Measurements from ENCODE around the gene LRRC2. TPM values are rescaled to one million over a fixed set of nuclear protein-coding genes. Genes with fewer than 3 reads are reported as not detected.

The LRRC2 gene
- total RNA-seq, 3 donors from 2014 or later = 0.03 to 0.13 (median 0.03) TPM

GRCh38 chr3:46483825-46484224 is 82.3 kb downstream of the LRRC2 start:
- no peak for ATAC-seq
- H3K4me3 Mint-ChIP-seq = no peak overlapping the region
- no peaks in the 10 kb centered on the region for H3K36me3 Mint-ChIP-seq (ENCODE audit: insufficient read depth)
- no peaks in the 10 kb centered on the region for H3K9me3 Mint-ChIP-seq
- no peak for DNase-seq
- H3K4me1 Mint-ChIP-seq (ENCODE audit: low read depth) = peaks cover 4% of the 10 kb centered on the region
- H3K27me3 Mint-ChIP-seq (ENCODE audit: low read depth) = peaks cover 8% of the 10 kb centered on the region

GRCh38 chr3:46482632-46483350 is 83.3 kb downstream of the LRRC2 start:
- ATAC-seq (no peak), DNase-seq (no peak)
- no peaks in the 10 kb centered on the region for H3K36me3 Mint-ChIP-seq (ENCODE audit: insufficient read depth)
- H3K27me3 Mint-ChIP-seq (ENCODE audit: low read depth) = peaks cover 13% of the 10 kb centered on the region
- no peak overlapping the region for H3K4me3 Mint-ChIP-seq
- no peaks in the 10 kb centered on the region for H3K4me1 Mint-ChIP-seq (ENCODE audit: low read depth)
- H3K9me3 Mint-ChIP-seq = no peaks in the 10 kb centered on the region

GRCh38 chr3:46481636-46482035 is 84.5 kb downstream of the LRRC2 start:
- Mint-ChIP-seq H3K36me3 (ENCODE audit: insufficient read depth) (no peaks in the 10 kb centered on the region), H3K4me3 (no peak overlapping the region), H3K9me3 (no peaks in the 10 kb centered on the region), H3K4me1 (ENCODE audit: low read depth) (no peaks in the 10 kb centered on the region), H3K27me3 (ENCODE audit: low read depth) (peaks cover 19% of the 10 kb centered on the region)
- DNase-seq = no peak
- ATAC-seq = no peak

- Mint-ChIP-seq H3K9me3 (no peaks in the 10 kb centered on the region), H3K4me1 (ENCODE audit: low read depth) (no peaks in the 10 kb centered on the region), H3K4me3 (no peak overlapping the region), H3K27me3 (ENCODE audit: low read depth) (peaks cover 19% of the 10 kb centered on the region), H3K36me3 (ENCODE audit: insufficient read depth) (no peaks in the 10 kb centered on the region)
- ATAC-seq = no peak
- DNase-seq = no peak
These were observed 85.5 kb downstream of the LRRC2 start for GRCh38 chr3:46480491-46481195.

GRCh38 chr3:46479696-46480095 is 86.4 kb downstream of the LRRC2 start:
- no peaks in the 10 kb centered on the region for H3K4me1 Mint-ChIP-seq (ENCODE audit: low read depth)
- no peak for ATAC-seq
- peaks cover 19% of the 10 kb centered on the region for H3K27me3 Mint-ChIP-seq (ENCODE audit: low read depth)
- peaks cover 5% of the 10 kb centered on the region for H3K9me3 Mint-ChIP-seq
- DNase-seq = no peak
- H3K4me3 Mint-ChIP-seq = no peak overlapping the region
- H3K36me3 Mint-ChIP-seq (ENCODE audit: insufficient read depth) = no peaks in the 10 kb centered on the region

- H3K4me3 Mint-ChIP-seq = no peak overlapping the region
- H3K36me3 Mint-ChIP-seq (ENCODE audit: insufficient read depth) = peaks cover 2% of the 10 kb centered on the region
- ATAC-seq (no peak), DNase-seq (no peak)
- H3K4me1 Mint-ChIP-seq (ENCODE audit: low read depth) = no peaks in the 10 kb centered on the region
- peaks cover 20% of the 10 kb centered on the region for H3K27me3 Mint-ChIP-seq (ENCODE audit: low read depth)
- H3K9me3 Mint-ChIP-seq = peaks cover 12% of the 10 kb centered on the region
These were observed 87.1 kb downstream of the LRRC2 start for GRCh38 chr3:46479021-46479420.

GRCh38 chr3:46478341-46478740 is 87.8 kb downstream of the LRRC2 start:
- ATAC-seq = no peak
- no peak overlapping the region for H3K4me3 Mint-ChIP-seq
- H3K27me3 Mint-ChIP-seq (ENCODE audit: low read depth) = peaks cover 23% of the 10 kb centered on the region
- no peak for DNase-seq
- H3K4me1 Mint-ChIP-seq (ENCODE audit: low read depth) = no peaks in the 10 kb centered on the region
- H3K36me3 Mint-ChIP-seq (ENCODE audit: insufficient read depth) = peaks cover 2% of the 10 kb centered on the region
- peaks cover 17% of the 10 kb centered on the region for H3K9me3 Mint-ChIP-seq

- H3K4me3 Mint-ChIP-seq = no peak overlapping the region
These were observed 88.3 kb downstream of the LRRC2 start for GRCh38 chr3:46477756-46478155.

GRCh38 chr3:46477145-46477544 is 89.0 kb downstream of the LRRC2 start:
- ATAC-seq = no peak
- peaks cover 29% of the 10 kb centered on the region for H3K27me3 Mint-ChIP-seq (ENCODE audit: low read depth)
- H3K36me3 Mint-ChIP-seq (ENCODE audit: insufficient read depth) = peaks cover 2% of the 10 kb centered on the region
- H3K9me3 Mint-ChIP-seq = peaks cover 17% of the 10 kb centered on the region
- H3K4me1 Mint-ChIP-seq (ENCODE audit: low read depth) = no peaks in the 10 kb centered on the region
- H3K4me3 Mint-ChIP-seq = no peak overlapping the region
- no peak for DNase-seq

More at GRCh38 chr3:46477756-46478155, 88.3 kb downstream of the LRRC2 start:
- Mint-ChIP-seq H3K36me3 (ENCODE audit: insufficient read depth) (peaks cover 2% of the 10 kb centered on the region), H3K4me1 (ENCODE audit: low read depth) (no peaks in the 10 kb centered on the region), H3K27me3 (ENCODE audit: low read depth) (peaks cover 28% of the 10 kb centered on the region), H3K9me3 (peaks cover 17% of the 10 kb centered on the region)
- no peak for DNase-seq
- no peak for ATAC-seq

- no peak overlapping the region for H3K4me3 Mint-ChIP-seq
- H3K4me1 Mint-ChIP-seq (ENCODE audit: low read depth) = no peaks in the 10 kb centered on the region
- ATAC-seq (no peak), DNase-seq (no peak)
- H3K36me3 Mint-ChIP-seq (ENCODE audit: insufficient read depth) = peaks cover 2% of the 10 kb centered on the region
- H3K9me3 Mint-ChIP-seq = peaks cover 17% of the 10 kb centered on the region
- peaks cover 22% of the 10 kb centered on the region for H3K27me3 Mint-ChIP-seq (ENCODE audit: low read depth)
These were observed 93.4 kb downstream of the LRRC2 start for GRCh38 chr3:46472736-46473135.

- no peaks in the 10 kb centered on the region for H3K4me1 Mint-ChIP-seq (ENCODE audit: low read depth)
- ATAC-seq = no peak
- H3K36me3 Mint-ChIP-seq (ENCODE audit: insufficient read depth) = peaks cover 2% of the 10 kb centered on the region
- peaks cover 17% of the 10 kb centered on the region for H3K9me3 Mint-ChIP-seq
- peaks cover 16% of the 10 kb centered on the region for H3K27me3 Mint-ChIP-seq (ENCODE audit: low read depth)
- DNase-seq = no peak
- H3K4me3 Mint-ChIP-seq = no peak overlapping the region
These were observed 94.7 kb downstream of the LRRC2 start for GRCh38 chr3:46471371-46471914.

- DNase-seq (no peak), ATAC-seq (no peak)
- Mint-ChIP-seq H3K9me3 (peaks cover 17% of the 10 kb centered on the region), H3K27me3 (ENCODE audit: low read depth) (peaks cover 17% of the 10 kb centered on the region), H3K4me3 (no peak overlapping the region), H3K36me3 (ENCODE audit: insufficient read depth) (peaks cover 2% of the 10 kb centered on the region), H3K4me1 (ENCODE audit: low read depth) (no peaks in the 10 kb centered on the region)
These were observed 95.3 kb downstream of the LRRC2 start for GRCh38 chr3:46470831-46471230.

GRCh38 chr3:46469680-46470357 is 96.3 kb downstream of the LRRC2 start:
- no peaks in the 10 kb centered on the region for H3K4me1 Mint-ChIP-seq (ENCODE audit: low read depth)
- no peak overlapping the region for H3K4me3 Mint-ChIP-seq
- DNase-seq = no peak
- ATAC-seq = no peak
- peaks cover 13% of the 10 kb centered on the region for H3K9me3 Mint-ChIP-seq
- H3K27me3 Mint-ChIP-seq (ENCODE audit: low read depth) = peaks cover 26% of the 10 kb centered on the region
- peaks cover 2% of the 10 kb centered on the region for H3K36me3 Mint-ChIP-seq (ENCODE audit: insufficient read depth)

- no peak for DNase-seq
- no peaks in the 10 kb centered on the region for H3K36me3 Mint-ChIP-seq (ENCODE audit: insufficient read depth)
- peaks cover 5% of the 10 kb centered on the region for H3K9me3 Mint-ChIP-seq
- peaks cover 30% of the 10 kb centered on the region for H3K27me3 Mint-ChIP-seq (ENCODE audit: low read depth)
- no peak for ATAC-seq
- no peaks in the 10 kb centered on the region for H3K4me1 Mint-ChIP-seq (ENCODE audit: low read depth)
- H3K4me3 Mint-ChIP-seq = no peak overlapping the region
These were observed 97.1 kb downstream of the LRRC2 start for GRCh38 chr3:46468753-46469600.
